HCT116 (cell line): Measurements from ENCODE around the gene PPP2R3C.

Experiments used
- CTCF ChIP-seq, 3 experiments: fragments of 200-600 bp in 1 of 3; sonication (generic) in 1 of 3; IDR thresholded peaks in 2 of 3; conservative IDR thresholded peaks in 1 of 3; 2 replicates each; pipeline ENCODE4 v1.5.1; 2012 to 2017; ENCODE audit warnings: low read depth in 2 of 3, low read length in 2 of 3, antibody characterized with exemption in 1 of 3, borderline replicate concordance in 1 of 3, control low read depth in 1 of 3, mild to moderate bottlenecking in 1 of 3, mixed read lengths in 1 of 3, mixed run types in 1 of 3, moderate library complexity in 1 of 3; ENCODE audit not compliant: insufficient read depth in 1 of 3
- EZH2phosphoT487 ChIP-seq: fragments of 200-600 bp; IDR thresholded peaks from 2 replicates; pipeline ENCODE4 v1.6.1; 2018; ENCODE audit warnings: antibody characterized with exemption, borderline replicate concordance
- POLR2A ChIP-seq: IDR thresholded peaks from 2 replicates; pipeline ENCODE4 v1.7.0; 2011; ENCODE audit warnings: borderline replicate concordance; ENCODE audit not compliant: insufficient read depth, insufficient read length; ENCODE audit errors: extremely low read depth
- POLR2AphosphoS5 ChIP-seq: IDR thresholded peaks from 2 replicates; pipeline ENCODE4 v1.6.1; 2011; ENCODE audit warnings: mild to moderate bottlenecking, low read depth, low read length, moderate library complexity
- RAD21 ChIP-seq: IDR thresholded peaks from 2 replicates; pipeline ENCODE4 v1.6.1; 2012; ENCODE audit warnings: low read depth, mild to moderate bottlenecking

- TF ChIP-seq RAD21 (no peak), CTCF (IDR thresholded peaks at IDR 0.05 in 2 of 3, conservative IDR thresholded peaks at IDR 0.05 in 1 of 3; ENCODE audit: borderline replicate concordance in 1 of 3, insufficient read depth in 1 of 3, low read depth in 2 of 3, low read length in 2 of 3) (no peak), POLR2A (no peak), POLR2AphosphoS5 (0 out of 2 replicates have a peak, but pooled peaks have one; percentile 17), EZH2phosphoT487 (no peak)
These were observed 38.1 kb upstream of the PPP2R3C start for GRCh38 chr14:35159742-35160409.
